GM12872 (cell line): Measurements from ENCODE around the gene TPRX2.

ENCODE experiments used
- TF ChIP-seq, protein P1 (sequence below): IDR thresholded peaks from 3 replicates; pipeline ENCODE4 v1.5.1; 2011; ENCODE audit warnings: low read depth, mild to moderate bottlenecking, low read length, moderate library complexity; ENCODE audit not compliant: insufficient read depth

Gene TPRX2

DNA sequence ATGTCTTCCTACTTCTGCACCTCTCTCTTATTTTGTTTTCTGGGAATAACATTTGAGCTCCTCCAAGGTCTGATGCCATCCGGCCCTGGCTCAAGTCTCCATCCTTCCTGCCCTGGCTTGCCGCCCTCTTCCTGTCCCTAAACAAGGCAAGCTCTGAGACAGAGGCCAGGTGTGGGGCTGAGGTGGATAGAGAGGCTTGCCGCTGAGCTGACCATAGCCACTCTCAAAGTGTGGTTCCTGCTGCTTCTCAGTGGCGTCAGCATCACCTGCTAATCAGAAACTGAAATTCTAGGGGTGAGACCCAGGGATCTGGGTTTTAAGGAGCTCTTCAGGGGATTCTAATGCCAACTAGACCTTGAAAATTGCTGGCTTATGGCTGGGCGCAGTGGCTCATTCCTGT is 6.0 kb upstream of the TPRX2 start:
- TF ChIP-seq, protein P1, sequence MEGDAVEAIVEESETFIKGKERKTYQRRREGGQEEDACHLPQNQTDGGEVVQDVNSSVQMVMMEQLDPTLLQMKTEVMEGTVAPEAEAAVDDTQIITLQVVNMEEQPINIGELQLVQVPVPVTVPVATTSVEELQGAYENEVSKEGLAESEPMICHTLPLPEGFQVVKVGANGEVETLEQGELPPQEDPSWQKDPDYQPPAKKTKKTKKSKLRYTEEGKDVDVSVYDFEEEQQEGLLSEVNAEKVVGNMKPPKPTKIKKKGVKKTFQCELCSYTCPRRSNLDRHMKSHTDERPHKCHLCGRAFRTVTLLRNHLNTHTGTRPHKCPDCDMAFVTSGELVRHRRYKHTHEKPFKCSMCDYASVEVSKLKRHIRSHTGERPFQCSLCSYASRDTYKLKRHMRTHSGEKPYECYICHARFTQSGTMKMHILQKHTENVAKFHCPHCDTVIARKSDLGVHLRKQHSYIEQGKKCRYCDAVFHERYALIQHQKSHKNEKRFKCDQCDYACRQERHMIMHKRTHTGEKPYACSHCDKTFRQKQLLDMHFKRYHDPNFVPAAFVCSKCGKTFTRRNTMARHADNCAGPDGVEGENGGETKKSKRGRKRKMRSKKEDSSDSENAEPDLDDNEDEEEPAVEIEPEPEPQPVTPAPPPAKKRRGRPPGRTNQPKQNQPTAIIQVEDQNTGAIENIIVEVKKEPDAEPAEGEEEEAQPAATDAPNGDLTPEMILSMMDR = no peak

DNA sequence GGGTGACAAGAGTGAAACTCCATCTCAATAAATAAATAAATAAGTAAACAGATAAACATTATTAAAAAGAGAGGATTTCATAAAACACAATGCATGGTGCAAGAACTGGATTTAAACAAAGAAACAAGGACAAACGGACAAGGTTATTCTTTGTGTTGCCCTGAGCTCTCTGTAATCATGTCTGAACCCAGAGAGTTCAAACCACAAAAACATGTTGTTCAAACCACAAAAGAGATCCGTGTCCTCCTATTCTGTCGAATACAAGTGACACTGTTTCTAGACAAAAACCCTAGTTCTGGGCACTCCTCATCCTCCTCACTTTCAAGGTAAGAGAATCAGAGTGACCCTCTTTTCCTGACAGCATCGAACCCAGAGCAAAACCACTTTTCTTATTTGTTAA is 4.6 kb upstream of the TPRX2 start:
- TF ChIP-seq, protein P1 = no peak

GRCh38 chr19:47860602-47861297 is 1.7 kb downstream of the TPRX2 start:
- TF ChIP-seq, protein P1 = no peak

DNA sequence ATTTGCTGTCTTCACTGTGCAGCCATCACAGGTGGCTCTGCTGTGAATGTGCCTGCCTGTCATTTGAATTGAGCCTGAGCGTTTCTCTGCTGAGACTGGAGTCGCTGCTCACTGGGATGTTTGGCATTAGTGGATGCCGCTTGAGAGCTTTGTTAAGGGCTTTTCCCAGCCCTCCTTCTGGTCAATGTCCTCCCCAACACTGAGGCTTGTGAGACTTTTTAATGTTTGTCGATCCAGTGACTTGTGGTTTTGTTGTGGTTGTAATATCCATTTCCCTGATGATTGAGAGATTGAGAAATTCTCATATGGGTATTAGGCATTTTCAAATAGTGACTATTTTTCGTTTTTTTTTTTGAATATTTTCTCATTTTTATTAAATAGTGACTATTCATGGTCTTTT is 2.6 kb downstream of the TPRX2 start:
- TF ChIP-seq, protein P1 = no peak

- TF ChIP-seq, protein P1 = peak; percentile 96
Measured at GRCh38 chr19:47863514-47863936, 4.5 kb downstream of the TPRX2 start.

- TF ChIP-seq, protein P1 = no peak
Measured at GRCh38 chr19:47865166-47865565, 6.1 kb downstream of the TPRX2 start.

- TF ChIP-seq, protein P1 = no peak
Measured at GRCh38 chr19:47878906-47879305, 19.9 kb downstream of the TPRX2 start.
